Effector memory CD4-positive, alpha-beta T cell (primary cell): Measurements from ENCODE around the gene PCSK7.

Experiments
- DNase-seq, 3 donors: peaks; one replicate each; pipeline ENCODE4 v3.0.0-alpha.2; 2020
- H3K27ac ChIP-seq: 2 replicates; pipeline ENCODE4 v1.7.0; 2013; ENCODE audit warnings: mild to moderate bottlenecking, low read length, moderate library complexity; ENCODE audit not compliant: insufficient read depth, poor library complexity, severe bottlenecking
- H3K27me3 ChIP-seq: replicated peaks from 2 replicates; pipeline ENCODE4 v1.7.0; 2013; ENCODE audit warnings: mild to moderate bottlenecking, low read length; ENCODE audit not compliant: insufficient read depth, control insufficient read depth, poor library complexity, severe bottlenecking
- H3K36me3 ChIP-seq: 2 replicates; pipeline ENCODE4 v1.7.0; 2013; ENCODE audit warnings: mild to moderate bottlenecking, low read length, moderate library complexity; ENCODE audit not compliant: control insufficient read depth, insufficient read depth
- H3K4me1 ChIP-seq: 2 replicates; pipeline ENCODE4 v1.7.0; 2013; ENCODE audit warnings: low read length, mild to moderate bottlenecking; ENCODE audit not compliant: control insufficient read depth, insufficient read depth, poor library complexity, severe bottlenecking
- H3K4me3 ChIP-seq: 2 replicates; pipeline ENCODE4 v1.7.0; 2013; ENCODE audit warnings: low read length, low read depth, mild to moderate bottlenecking; ENCODE audit not compliant: insufficient read depth, poor library complexity, severe bottlenecking
- H3K9me3 ChIP-seq: 2 replicates; pipeline ENCODE4 v1.7.0; 2013; ENCODE audit warnings: mild to moderate bottlenecking, low read length, moderate library complexity; ENCODE audit not compliant: control insufficient read depth

Gene PCSK7

GRCh38 chr11:117225553-117226170 lies 6.2 kb downstream of the PCSK7 start:
- no peaks in the 10 kb centered on the region for H3K9me3 ChIP-seq
- no peak for DNase-seq
- H3K36me3 ChIP-seq: peaks cover 89% of the 10 kb centered on the region
- H3K4me1 ChIP-seq: peaks cover 22% of the 10 kb centered on the region
- no peaks in the 10 kb centered on the region for H3K27me3 ChIP-seq
- H3K27ac ChIP-seq: no peak overlapping the region
- H3K4me3 ChIP-seq: no peak overlapping the region

- Histone ChIP-seq H3K4me3 (no peak overlapping the region), H3K36me3 (peaks cover 95% of the 10 kb centered on the region), H3K9me3 (no peaks in the 10 kb centered on the region), H3K4me1 (peaks cover 5% of the 10 kb centered on the region), H3K27ac (no peak overlapping the region), H3K27me3 (no peaks in the 10 kb centered on the region)
- no peak for DNase-seq
Observed at GRCh38 chr11:117223741-117224689, 7.9 kb downstream of the PCSK7 start.

- no peak for DNase-seq
- no peaks in the 10 kb centered on the region for H3K27me3 ChIP-seq
- no peak overlapping the region for H3K4me3 ChIP-seq
- no peaks in the 10 kb centered on the region for H3K9me3 ChIP-seq
- peaks cover 95% of the 10 kb centered on the region for H3K36me3 ChIP-seq
- no peak overlapping the region for H3K27ac ChIP-seq
- H3K4me1 ChIP-seq: peaks cover 3% of the 10 kb centered on the region
Observed at GRCh38 chr11:117222991-117223740, 8.7 kb downstream of the PCSK7 start.

- no peak overlapping the region for H3K4me3 ChIP-seq
- H3K9me3 ChIP-seq: no peaks in the 10 kb centered on the region
- H3K27ac ChIP-seq: no peak overlapping the region
- no peaks in the 10 kb centered on the region for H3K27me3 ChIP-seq
- H3K4me1 ChIP-seq: peaks cover 3% of the 10 kb centered on the region
- DNase-seq: no peak
- peaks cover 95% of the 10 kb centered on the region for H3K36me3 ChIP-seq
Observed at GRCh38 chr11:117221775-117222517, 9.9 kb downstream of the PCSK7 start.

- no peak for DNase-seq
- no peak overlapping the region for H3K27ac ChIP-seq
- H3K36me3 ChIP-seq: peaks cover 93% of the 10 kb centered on the region
Observed at GRCh38 chr11:117220999-117221774, 10.7 kb downstream of the PCSK7 start.

GRCh38 chr11:117220568-117220967 lies 11.3 kb downstream of the PCSK7 start:
- DNase-seq: no peak
- H3K4me1 ChIP-seq: no peaks in the 10 kb centered on the region
- H3K27me3 ChIP-seq: no peaks in the 10 kb centered on the region
- H3K9me3 ChIP-seq: no peaks in the 10 kb centered on the region
- H3K36me3 ChIP-seq: peaks cover 95% of the 10 kb centered on the region
- H3K4me3 ChIP-seq: no peak overlapping the region
- H3K27ac ChIP-seq: no peak overlapping the region

More at GRCh38 chr11:117220999-117221774, 10.7 kb downstream of the PCSK7 start:
- Histone ChIP-seq H3K4me3 (no peak overlapping the region), H3K27me3 (no peaks in the 10 kb centered on the region), H3K9me3 (no peaks in the 10 kb centered on the region), H3K4me1 (no peaks in the 10 kb centered on the region)

GRCh38 chr11:117219995-117220394 lies 11.9 kb downstream of the PCSK7 start:
- H3K9me3 ChIP-seq: no peaks in the 10 kb centered on the region
- DNase-seq: no peak
- no peak overlapping the region for H3K4me3 ChIP-seq
- peaks cover 93% of the 10 kb centered on the region for H3K36me3 ChIP-seq
- H3K4me1 ChIP-seq: no peaks in the 10 kb centered on the region
- no peak overlapping the region for H3K27ac ChIP-seq
- H3K27me3 ChIP-seq: no peaks in the 10 kb centered on the region

GRCh38 chr11:117219455-117219854 lies 12.4 kb downstream of the PCSK7 start:
- Histone ChIP-seq H3K27ac (no peak overlapping the region), H3K4me1 (no peaks in the 10 kb centered on the region), H3K27me3 (no peaks in the 10 kb centered on the region), H3K36me3 (peaks cover 94% of the 10 kb centered on the region), H3K4me3 (no peak overlapping the region), H3K9me3 (no peaks in the 10 kb centered on the region)
- DNase-seq: no peak

GRCh38 chr11:117219001-117219400 lies 12.9 kb downstream of the PCSK7 start:
- H3K27me3 ChIP-seq: no peaks in the 10 kb centered on the region
- no peak overlapping the region for H3K4me3 ChIP-seq
- H3K9me3 ChIP-seq: no peaks in the 10 kb centered on the region
- H3K36me3 ChIP-seq: peaks cover 94% of the 10 kb centered on the region
- H3K4me1 ChIP-seq: no peaks in the 10 kb centered on the region
- no peak for DNase-seq
- H3K27ac ChIP-seq: no peak overlapping the region
